Frontal cortex (tissue), 4 donors: ENCODE measurements around the gene GRM7. TPM values are rescaled to one million over a fixed set of nuclear protein-coding genes. Genes with fewer than 3 reads are reported as not detected.
A peak's percentile ranks its signal among the peaks of the same experiment; 100 is the strongest.

ENCODE experiments used
- DNase-seq, 2 donors: peaks; one replicate each; pipeline ENCODE4 v3.0.0; 2012; ENCODE audit warnings: low spot score in 2 of 2
- FAIRE-seq: peaks from 2 replicates; lab custom pipeline; 2012; peaks lifted over from hg19 to GRCh38; lab: Jason Lieb, UNC
- total RNA-seq: library from RNA; depleted of rRNA; stranded (reverse); fragments of >200 nt; gene quantifications from one replicate; pipeline ENCODE4 v1.2.3, GENCODE V29; 2014
- donor health status: control.
- donor health status: control.
- donor health status: control.

Gene GRM7
- total RNA-seq, 1 donor from 2014 or later = 101 TPM

DNA sequence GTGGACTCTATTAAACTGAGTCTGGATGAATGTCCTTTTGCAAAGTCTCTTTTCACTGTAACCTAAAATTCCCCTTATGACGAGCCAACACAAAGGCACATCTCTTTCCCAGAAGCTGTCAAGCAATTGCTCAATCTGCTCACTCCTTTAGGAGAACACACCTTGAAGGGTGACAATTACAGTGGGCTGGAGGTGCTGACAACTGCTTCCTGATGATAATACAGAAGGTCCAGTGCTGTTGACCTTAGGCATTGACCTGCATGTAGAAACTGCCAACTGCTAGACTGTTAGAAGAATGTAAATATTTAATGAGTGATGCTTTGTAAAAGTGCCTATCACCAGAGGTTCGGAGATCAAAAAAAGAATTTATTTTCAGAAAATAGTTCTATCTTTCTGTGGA is 757.7 kb downstream of the GRM7 start:
- no peak for FAIRE-seq
- DNase-seq = no peak

DNA sequence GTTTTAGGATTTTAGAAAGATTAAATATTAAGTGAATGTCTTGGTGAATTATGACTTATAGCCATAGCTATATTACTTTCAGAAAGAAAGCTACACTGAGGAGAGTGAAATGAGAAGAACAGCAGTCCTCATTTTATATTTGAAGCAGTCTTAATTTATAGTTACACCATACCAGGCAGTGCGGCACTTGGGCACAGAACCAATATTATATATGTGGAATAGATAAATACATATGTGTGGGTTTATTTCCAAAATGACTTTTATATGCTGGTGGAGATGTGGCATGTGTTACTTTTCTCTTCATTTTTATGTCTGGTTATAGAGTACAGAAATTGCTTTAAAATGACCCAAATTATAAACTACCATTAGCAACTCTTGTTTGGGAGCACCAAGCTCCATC is 759.5 kb downstream of the GRM7 start:
- FAIRE-seq (no peak), DNase-seq (no peak)

DNA sequence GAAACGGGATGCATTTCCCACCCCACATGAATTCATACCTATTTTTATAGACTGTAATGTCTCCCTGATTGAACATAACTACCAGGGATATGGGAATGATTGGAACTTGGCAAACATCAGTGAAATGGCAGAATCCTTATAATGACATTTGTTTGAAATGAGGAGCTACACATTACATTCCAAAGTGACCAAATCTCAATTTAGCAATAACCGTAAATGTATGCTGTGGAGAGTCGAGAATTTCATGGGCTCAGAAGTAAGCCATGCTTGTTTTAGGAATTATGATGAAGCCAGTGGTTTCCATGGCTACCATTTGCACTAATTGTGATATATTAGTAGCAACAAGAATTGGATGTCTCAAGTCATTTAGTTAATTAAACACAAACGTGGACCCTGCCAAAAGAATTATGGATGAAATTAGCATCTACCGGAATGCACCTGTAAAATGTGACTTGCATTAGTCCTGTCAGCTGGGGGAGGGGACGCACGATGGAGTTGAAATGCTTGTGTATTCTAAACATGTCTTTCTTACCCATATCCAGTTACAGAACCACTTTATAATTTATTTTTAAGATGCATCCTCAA is 760.2 kb downstream of the GRM7 start:
- FAIRE-seq = no peak
- DNase-seq = no peak

DNA sequence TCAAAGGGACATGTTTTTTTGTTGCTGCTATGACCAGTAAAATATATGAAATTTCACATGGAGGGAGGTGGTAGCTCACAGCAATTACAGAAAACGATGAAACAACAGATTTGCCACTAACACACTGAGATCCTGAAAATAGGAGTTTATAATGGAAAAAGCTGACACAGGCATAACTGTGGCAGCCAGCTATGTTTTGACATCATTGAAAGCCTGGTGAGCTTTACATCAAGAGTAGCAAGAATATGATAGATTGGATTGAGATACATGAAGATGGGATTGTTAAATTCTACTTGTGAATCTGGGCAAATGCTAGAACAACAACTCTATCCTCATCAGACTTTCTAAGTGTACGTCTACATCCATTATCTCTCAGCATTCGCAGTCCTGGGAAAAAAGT is 760.7 kb downstream of the GRM7 start:
- FAIRE-seq = no peak
- DNase-seq = no peak

DNA sequence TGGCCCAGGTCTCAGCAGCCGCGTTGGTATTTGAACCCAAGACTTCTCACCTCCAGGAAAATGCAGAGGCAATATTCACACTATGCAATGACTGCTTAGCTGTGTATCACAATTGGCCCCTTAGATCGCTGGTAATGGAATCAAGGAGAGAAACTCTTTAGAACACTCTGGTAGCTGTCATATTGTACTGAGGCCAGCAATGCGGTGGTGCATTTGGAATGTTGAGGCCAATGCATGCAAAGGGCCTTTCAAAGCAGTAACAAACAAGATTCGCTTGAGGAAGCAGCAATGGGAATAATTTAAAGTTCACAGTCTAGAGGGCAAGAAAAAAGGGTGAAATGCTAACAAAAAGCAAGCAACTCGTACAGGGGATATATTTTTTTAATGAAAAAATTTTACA is 764.1 kb downstream of the GRM7 start:
- FAIRE-seq = no peak
- DNase-seq = no peak

DNA sequence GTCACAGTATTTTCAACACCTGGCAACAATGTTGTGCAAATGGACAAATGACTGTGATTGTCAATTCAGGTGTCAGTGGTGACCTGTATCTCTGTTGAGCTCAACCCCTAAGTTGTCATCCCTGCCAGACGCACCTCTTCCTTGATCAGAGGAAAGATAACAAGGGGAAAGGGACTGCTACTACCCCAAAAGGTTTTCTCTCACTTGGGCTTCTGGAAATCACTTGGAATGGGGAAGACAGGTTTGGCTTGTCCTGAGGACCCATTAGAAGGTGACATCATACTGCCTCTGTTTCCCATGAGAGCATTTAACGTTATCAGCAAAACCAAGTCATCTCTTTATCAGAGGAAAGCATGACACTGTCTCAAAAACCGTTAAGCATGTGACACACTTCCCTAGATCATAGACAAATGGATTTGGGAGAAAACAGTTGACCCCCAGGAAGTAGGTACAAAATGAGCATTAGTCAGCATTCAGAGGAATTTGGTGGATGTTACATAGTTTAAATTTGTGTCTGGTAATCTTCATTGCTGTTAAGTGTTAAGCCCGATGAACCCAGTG is 769.5 kb downstream of the GRM7 start:
- DNase-seq = no peak
- no peak for FAIRE-seq

DNA sequence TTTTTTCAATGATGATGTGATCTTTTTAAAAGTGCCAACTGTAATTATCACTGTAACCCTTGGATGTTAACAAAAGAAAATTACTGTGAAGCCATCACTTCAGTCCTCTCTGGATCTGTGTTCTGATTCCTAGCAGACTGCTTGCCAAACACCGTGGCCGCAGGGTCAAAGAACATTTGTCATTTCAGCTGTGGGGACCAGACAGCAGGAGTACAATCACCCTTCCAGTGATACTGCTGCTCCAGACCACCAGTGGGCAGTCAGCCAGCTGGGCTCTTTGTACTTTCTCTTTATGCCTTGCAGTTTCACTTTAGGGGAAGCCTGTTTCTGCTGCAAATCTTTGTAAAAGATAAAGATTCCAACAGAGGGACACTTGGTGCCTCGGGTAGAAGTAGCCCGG is 770.0 kb downstream of the GRM7 start:
- no peak for DNase-seq

DNA sequence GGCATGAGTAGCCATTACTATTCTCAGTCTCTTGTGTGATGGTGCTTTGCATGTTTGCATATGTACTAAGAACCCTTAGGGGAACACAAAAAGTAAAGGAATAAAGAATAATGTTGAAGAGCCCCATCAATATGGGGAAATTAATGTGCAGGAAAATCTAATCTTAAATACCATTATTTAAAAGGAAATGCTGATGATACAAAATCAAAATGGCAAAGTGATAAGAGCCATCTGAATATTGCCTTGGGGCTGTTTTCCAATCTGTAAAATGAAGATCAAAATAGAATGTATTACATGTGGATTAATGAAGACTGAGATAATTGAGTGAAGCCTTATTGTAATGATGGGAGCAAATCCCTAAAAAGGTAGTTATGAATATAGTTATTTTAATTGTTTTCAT is 771.4 kb downstream of the GRM7 start:
- FAIRE-seq (no peak), DNase-seq (no peak)

More for the DNA sequence above, 770.0 kb downstream of the GRM7 start:
- no peak for FAIRE-seq

DNA sequence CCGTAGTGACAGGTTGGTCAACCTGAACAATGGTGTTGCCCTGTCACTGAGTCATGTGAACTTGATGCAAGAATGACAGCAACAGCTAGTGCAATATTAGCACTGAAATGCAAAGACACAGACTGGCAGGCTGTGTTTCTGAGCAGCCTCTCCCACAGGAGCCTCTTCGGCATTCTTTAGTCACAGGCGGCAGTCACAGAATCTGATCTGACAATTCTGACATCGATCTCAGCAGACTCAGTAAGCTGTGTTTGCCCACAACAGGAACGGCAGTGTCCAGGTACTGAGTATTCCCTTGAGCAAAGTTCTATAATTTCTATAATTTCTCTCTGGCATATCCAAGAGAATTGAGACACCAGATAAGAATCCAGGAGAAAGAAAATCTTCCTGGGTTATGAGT is 776.8 kb downstream of the GRM7 start:
- FAIRE-seq = no peak

DNA sequence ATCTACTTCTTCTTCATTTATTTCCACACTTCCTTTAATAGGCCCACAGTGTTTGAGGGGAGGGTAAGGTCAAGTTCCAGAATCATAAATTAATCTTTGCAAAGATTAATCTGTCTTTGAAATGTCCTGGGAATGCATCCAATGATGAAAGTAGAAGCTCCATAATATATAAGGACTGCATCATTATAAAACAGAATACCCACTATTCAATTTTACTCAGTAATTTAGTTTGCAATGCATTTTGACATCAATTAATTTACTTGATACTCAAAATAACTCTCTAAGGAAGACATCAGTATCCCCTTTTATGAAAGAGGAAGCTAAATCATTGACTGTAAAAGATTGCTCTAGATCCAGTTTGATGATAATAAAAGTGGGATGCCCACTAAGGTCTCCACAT is 777.2 kb downstream of the GRM7 start:
- FAIRE-seq (no peak), DNase-seq (no peak)

More for the DNA sequence above, 776.8 kb downstream of the GRM7 start:
- DNase-seq = no peak

DNA sequence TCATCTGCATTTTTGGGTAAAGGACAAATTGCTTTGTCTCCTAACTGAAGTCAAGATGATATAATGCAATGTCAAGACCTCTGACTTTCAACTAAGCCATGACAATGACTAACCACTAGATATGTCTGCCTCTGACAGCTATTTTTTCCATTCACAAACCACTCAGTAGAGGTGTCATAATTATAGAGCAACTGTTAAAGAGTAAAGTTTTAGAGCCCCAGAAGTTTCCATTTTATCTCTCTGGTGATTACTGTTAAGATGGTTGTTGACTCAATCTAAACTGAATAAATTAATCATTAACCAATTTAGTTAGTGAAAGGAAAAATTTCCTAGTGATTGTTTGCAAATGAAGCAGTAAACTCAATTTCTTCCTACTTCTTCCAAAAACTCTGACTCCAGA is 779.9 kb downstream of the GRM7 start:
- DNase-seq = no peak
- FAIRE-seq = no peak

DNA sequence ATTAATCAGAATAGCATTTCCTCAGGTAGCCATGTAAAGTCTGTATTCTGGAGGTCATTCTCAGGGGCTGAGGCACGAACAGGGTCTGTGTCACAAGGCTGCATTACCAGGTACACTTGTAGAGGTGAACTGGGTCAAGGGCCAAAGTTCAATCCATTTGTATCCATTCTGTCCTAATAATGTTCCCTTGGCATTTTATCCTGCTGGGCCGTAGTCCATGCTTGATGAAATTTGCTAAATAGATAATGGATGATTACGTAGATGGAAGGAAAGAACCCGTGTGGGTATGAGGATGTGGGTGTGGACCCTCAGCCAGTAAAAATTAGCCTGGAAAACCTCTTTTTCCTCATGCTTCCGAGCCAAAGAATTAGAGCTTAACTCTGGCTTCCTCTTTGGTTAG is 785.9 kb downstream of the GRM7 start:
- FAIRE-seq = no peak
- no peak for DNase-seq

DNA sequence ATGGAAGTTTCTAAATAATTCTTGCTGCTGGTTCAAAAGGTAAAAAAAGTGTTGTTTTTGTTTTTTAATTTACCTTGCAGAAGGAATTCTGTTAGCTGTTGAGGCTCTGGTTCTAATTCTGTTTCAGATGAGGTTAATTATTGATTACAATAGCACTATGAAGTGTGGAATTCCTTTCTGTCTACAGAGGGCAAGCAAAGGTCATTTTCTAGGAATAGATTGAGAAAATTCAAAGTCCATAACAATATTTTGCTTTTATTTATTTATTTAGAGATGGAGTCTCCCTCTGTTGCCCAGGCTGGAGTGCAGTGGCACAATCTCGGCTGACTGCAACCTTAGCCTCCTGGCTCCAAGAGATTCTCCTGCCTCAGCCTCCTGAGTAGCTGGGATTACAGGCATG is 789.6 kb downstream of the GRM7 start:
- FAIRE-seq (no peak), DNase-seq (no peak)

DNA sequence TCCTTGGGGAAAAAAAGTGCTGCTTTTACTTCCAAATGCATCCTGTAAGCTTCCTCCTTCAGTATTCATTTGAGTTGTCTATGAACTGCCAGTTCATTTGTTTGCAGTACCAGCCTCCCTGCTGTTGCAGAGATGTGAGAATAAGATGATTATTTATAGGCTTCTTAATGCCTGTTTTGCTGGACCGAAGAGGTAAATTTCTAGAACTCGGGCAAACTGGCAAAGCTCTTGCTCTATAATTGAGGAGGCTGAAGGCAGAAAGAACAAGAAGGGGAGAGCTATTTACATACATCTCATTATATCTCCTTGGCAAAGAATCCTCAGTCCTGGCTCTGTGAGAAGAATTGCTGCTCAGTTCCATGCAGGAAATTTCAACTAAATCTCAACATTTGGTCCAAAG is 790.4 kb downstream of the GRM7 start:
- no peak for DNase-seq
- no peak for FAIRE-seq

DNA sequence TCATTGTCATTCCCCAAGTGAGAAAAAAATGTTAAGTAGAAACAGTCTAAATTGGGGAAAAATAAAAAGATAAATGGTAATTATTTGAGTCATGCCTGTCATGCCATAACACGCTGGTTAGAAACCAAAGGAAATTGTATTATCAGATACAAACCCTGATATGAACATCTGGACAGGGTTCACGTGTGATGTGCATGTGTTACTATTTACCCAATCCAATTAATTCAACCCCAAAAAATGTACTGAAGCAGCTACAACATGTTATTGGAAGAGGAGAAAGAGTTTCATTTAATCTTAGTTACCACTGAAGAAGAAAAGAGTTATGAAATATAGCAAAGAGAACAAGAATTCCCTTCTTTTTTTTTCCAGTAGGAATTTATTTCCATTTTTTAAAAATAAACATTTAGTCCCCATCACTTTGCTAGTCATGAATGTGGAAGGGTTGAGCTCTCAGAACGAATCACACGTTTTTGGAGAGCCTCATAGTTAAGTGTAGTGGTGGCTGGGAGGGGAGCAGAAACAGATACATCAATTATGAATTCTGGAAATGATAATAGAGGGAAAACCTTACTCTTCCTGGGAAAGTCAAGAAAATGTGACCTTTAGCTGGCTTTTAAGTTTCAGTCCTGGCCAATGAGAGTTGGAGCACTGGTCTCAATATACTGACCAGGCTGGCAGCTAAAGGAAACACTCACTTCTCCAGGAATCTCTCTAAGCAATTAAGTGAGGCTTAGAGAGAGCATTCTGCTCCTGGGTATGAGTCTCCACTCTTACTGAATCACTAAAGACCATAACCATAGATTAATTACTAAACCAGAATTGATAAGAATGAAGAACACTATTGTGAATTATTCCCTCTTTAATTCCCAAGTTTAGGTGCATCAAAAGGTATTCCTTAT is 796.5 kb downstream of the GRM7 start:
- DNase-seq (no peak), FAIRE-seq (no peak)

DNA sequence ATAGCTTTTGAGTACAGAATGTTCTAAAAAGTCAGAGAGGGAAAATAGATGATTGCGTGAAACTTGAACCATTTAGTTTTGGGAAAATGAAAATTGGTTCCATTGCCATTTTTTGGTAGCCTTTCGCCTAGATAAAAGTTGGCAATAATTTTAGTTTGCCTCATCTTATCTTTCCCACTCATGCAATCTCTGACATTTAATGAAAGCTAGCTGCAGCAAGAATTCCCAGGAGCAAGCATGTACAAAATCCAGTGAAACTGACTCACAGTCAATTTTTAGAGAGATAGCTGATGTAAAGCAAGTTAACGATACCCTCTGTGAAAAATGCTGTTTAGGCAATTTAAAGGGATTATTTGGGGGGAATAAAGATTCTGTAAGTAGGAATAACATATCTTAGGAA is 797.4 kb downstream of the GRM7 start:
- FAIRE-seq (no peak), DNase-seq (no peak)

DNA sequence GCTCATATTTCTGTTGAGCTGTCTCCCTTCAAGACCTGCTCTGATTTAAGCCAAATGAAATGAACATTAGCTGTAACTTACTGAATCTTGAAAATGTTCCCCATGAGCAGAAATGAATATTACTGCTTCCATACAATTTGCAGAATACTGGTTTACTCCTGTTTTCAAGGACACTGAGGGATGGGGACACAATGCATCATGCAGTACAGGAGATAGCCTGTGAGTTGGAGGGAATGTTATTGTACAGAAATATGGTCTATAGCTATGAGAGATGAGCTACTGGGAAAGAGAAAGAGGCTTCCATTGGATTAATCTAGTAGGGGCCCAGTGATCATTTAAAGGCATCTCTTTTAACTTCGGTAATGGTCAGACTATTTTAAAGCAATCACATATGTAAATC is 798.2 kb downstream of the GRM7 start:
- FAIRE-seq (no peak), DNase-seq (no peak)

DNA sequence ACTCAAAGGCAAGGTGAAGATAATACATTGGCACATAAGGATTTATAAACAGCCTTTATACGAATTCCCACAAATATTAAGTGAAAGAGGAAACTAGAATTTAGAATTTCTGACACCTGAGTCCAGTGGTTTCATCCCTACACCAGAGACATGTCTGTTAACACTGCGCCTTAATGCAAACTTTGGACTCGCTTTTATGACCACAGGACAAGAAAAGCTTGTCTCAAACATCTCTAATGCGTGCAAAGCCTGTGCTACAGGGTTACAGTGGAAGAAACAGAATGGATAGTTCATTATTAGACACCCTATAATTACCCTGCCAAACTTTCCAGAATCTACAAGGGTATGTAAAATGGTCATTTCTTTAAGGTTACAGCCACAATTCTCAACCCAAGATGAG is 802.9 kb downstream of the GRM7 start:
- no peak for FAIRE-seq

DNA sequence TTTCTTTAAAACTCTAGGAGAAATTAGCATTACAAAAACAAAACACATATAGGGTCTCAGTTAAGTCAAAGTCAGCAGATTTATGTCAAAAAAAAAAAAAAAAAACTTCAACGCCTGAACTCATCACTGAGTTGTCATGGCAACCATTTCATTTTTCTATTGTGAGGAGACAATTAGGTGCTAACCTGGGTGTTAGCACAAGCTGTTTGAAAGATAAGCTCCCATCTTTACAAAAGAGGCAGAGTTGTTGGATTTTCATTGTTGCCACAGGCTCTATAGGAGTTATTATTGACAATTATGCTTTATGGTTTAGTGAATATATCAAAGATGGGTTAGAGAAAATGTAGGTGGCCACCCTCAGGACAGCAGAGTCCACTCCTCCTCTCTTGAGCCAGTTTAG is 806.9 kb downstream of the GRM7 start:
- DNase-seq = no peak
- FAIRE-seq = no peak

More for the DNA sequence above, 802.9 kb downstream of the GRM7 start:
- no peak for DNase-seq

DNA sequence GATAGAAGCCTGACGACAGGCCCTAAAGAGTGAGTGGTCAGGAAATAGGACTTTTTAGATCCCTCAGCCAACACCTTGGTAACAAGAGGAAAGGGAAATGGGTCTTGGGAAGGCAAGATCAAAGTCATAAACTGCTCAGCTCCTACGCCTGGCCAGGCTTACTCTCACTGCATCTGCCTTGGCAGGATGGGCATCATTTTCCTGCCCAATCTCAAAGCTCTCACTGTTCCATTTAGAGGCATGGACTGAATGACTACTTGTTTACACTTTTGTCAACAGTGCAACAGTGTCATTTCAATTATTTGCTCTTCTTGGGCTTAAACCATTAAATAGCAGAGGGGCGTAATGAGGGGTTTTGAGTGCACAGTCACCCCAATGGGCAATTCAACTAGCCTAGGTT is 808.7 kb downstream of the GRM7 start:
- DNase-seq (peak; percentile 12 to 20), FAIRE-seq (no peak)

DNA sequence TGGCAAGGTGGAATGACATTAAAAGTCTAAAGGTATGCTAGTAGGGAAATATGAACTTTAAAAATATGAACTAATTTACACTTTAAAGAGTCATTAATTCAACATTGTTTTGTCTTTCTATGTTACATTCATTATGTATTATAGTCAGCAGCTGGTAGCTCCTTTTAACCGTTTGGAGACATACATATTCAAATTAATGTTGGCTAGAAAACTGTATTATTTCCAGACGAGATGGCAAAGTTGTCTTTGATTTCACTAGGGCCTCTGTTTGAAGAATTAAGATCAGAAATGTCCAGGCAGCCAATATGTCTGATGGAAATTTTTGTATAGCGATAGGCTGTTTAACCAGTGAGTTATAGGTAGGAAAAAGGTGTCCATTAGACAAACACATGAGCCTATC is 817.6 kb downstream of the GRM7 start:
- FAIRE-seq = no peak
- no peak for DNase-seq
